Esophagus squamous epithelium (tissue), 4 donors: ENCODE data around the gene UBXN11.

Experiments
- CTCF ChIP-seq, 6 experiments: fragments of 450-650 bp in 4 of 6; fragments of 200-600 bp in 2 of 6; sonication (generic) in 2 of 6; IDR thresholded peaks; one replicate each; pipeline ENCODE4 v1.5.1; 2016 to 2019; ENCODE audit warnings: antibody characterized with exemption in 6 of 6, mild to moderate bottlenecking in 4 of 6, moderate library complexity in 4 of 6
- POLR2A ChIP-seq, 4 donors: fragments of 450-650 bp; IDR thresholded peaks; one replicate each; pipeline ENCODE4 v1.6.1; 2017; ENCODE audit warnings: antibody characterized with exemption in 4 of 4, mild to moderate bottlenecking in 4 of 4, moderate library complexity in 3 of 4

GRCh38 chr1:26283871-26284596, 22.4 kb downstream of the UBXN11 start:
- TF ChIP-seq POLR2A (IDR thresholded peaks at IDR 0.05) = no peak
- no peak for TF ChIP-seq CTCF (IDR thresholded peaks at IDR 0.05)
